Choroid plexus epithelial cell (primary cell): ENCODE results near the gene NLRP1.
A peak's percentile ranks its signal among the peaks of the same experiment; 100 is the strongest.

ENCODE experiments used
- DNase-seq: peaks from one replicate; pipeline ENCODE4 v3.0.0-alpha.2; 2010; ENCODE audit warnings: low read depth
- H3K4me3 ChIP-seq: 2 replicates; pipeline ENCODE4 v1.5.1; 2011; ENCODE audit warnings: low read depth, mild to moderate bottlenecking, control low read depth, low read length, moderate library complexity
- CTCF ChIP-seq: conservative IDR thresholded peaks from 2 replicates; pipeline ENCODE4 v1.5.1; 2011; ENCODE audit warnings: low read depth, mild to moderate bottlenecking, control low read depth, inconsistent platforms, low read length, moderate library complexity

NLRP1 gene

GRCh38 chr17:5591966-5592365 is 7.7 kb upstream of the NLRP1 start:
- TF ChIP-seq CTCF, result no peak
- no peak for DNase-seq
- H3K4me3 ChIP-seq, result no peak overlapping the region

GRCh38 chr17:5588584-5588983 is 4.3 kb upstream of the NLRP1 start:
- no peak for TF ChIP-seq CTCF
- DNase-seq, result no peak
- no peak overlapping the region for H3K4me3 ChIP-seq

GRCh38 chr17:5587438-5588032 is 3.2 kb upstream of the NLRP1 start:
- peak; percentile 86 for DNase-seq
- peak; percentile 93 for TF ChIP-seq CTCF

GRCh38 chr17:5585836-5586521 is 1.7 kb upstream of the NLRP1 start:
- H3K4me3 ChIP-seq, result no peak overlapping the region
- no peak for TF ChIP-seq CTCF
- peak; percentile 44 for DNase-seq

More at GRCh38 chr17:5587438-5588032, 3.2 kb upstream of the NLRP1 start:
- H3K4me3 ChIP-seq, result no peak overlapping the region

- DNase-seq, result no peak
- TF ChIP-seq CTCF, result no peak
- H3K4me3 ChIP-seq, result no peak overlapping the region
These were observed 1.0 kb upstream of the NLRP1 start for GRCh38 chr17:5585287-5585794.

GRCh38 chr17:5583426-5584382 is 605 bp downstream of the NLRP1 start:
- TF ChIP-seq CTCF, result no peak
- peak overlapping the region; percentile 46 for H3K4me3 ChIP-seq
- no peak for DNase-seq
